ENCODE data around the gene SNAP25.

DNA sequence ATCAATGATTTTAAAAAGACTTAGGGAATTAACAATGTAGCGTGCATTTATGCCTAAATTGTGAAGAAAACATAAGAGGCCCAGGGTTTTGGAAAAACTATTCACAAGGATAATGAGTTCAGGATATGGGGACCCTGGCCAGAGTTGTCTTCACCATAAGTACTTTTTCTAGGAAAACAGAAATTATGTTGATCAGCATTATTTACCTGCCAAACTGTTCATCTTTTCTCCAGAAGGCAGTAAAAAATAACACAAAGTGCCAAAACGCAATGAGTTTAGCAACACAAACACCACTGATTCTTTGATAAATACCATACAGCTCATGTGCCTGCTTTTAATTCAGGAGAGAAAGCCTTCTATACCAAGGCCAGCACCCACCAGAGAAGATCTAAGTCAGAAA is 43.1 kb downstream of the SNAP25 start:
- TF ChIP-seq, protein P1, sequence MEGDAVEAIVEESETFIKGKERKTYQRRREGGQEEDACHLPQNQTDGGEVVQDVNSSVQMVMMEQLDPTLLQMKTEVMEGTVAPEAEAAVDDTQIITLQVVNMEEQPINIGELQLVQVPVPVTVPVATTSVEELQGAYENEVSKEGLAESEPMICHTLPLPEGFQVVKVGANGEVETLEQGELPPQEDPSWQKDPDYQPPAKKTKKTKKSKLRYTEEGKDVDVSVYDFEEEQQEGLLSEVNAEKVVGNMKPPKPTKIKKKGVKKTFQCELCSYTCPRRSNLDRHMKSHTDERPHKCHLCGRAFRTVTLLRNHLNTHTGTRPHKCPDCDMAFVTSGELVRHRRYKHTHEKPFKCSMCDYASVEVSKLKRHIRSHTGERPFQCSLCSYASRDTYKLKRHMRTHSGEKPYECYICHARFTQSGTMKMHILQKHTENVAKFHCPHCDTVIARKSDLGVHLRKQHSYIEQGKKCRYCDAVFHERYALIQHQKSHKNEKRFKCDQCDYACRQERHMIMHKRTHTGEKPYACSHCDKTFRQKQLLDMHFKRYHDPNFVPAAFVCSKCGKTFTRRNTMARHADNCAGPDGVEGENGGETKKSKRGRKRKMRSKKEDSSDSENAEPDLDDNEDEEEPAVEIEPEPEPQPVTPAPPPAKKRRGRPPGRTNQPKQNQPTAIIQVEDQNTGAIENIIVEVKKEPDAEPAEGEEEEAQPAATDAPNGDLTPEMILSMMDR (IDR thresholded peaks at IDR 0.05 in 8 of 11, conservative IDR thresholded peaks at IDR 0.05 in 3 of 11) = no peak
- TF ChIP-seq POLR2AphosphoS5 (IDR thresholded peaks at IDR 0.05) = no peak
- TF ChIP-seq POLR2A (IDR thresholded peaks at IDR 0.05) = no peak
